ENCODE results near the gene CRB2.

GRCh38 chr9:123373447-123373923 is 17.5 kb downstream of the CRB2 start:
- TF ChIP-seq, protein P1, sequence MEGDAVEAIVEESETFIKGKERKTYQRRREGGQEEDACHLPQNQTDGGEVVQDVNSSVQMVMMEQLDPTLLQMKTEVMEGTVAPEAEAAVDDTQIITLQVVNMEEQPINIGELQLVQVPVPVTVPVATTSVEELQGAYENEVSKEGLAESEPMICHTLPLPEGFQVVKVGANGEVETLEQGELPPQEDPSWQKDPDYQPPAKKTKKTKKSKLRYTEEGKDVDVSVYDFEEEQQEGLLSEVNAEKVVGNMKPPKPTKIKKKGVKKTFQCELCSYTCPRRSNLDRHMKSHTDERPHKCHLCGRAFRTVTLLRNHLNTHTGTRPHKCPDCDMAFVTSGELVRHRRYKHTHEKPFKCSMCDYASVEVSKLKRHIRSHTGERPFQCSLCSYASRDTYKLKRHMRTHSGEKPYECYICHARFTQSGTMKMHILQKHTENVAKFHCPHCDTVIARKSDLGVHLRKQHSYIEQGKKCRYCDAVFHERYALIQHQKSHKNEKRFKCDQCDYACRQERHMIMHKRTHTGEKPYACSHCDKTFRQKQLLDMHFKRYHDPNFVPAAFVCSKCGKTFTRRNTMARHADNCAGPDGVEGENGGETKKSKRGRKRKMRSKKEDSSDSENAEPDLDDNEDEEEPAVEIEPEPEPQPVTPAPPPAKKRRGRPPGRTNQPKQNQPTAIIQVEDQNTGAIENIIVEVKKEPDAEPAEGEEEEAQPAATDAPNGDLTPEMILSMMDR (conservative IDR thresholded peaks at IDR 0.05 in 1 of 2, IDR thresholded peaks at IDR 0.05 in 1 of 2; ENCODE audit: low read depth in 1 of 2, low read length in 2 of 2), result no peak
- peak; percentile 62 for TF ChIP-seq EZH2 (IDR thresholded peaks at IDR 0.05; ENCODE audit: low read length, missing control alignments)

Data from fibroblast of lung (primary cell).